Endothelial cell of umbilical vein (primary cell): ENCODE results near the gene SORCS2. TPM values are rescaled to one million over a fixed set of nuclear protein-coding genes. Genes with fewer than 3 reads are reported as not detected.

Source experiments
- BruUV-seq: library from RNA; stranded (reverse); fragments of 400-500 nt; replicated peaks from 2 replicates; lab custom pipeline; 2021; lab: Mats Ljungman, UMichigan
- CTCF ChIA-PET: fragments of 300-600, 350-600 bp; sonication (Branson Sonifier 250); formaldehyde crosslinking; loops from one replicate; lab custom pipeline; 2021; ENCODE audit warnings: antibody characterized with exemption, inconsistent platforms; lab: Charles Lee
- POLR2A ChIA-PET: fragments of 300-600, 350-600 bp; sonication (Branson Sonifier 250); formaldehyde crosslinking; loops from one replicate; lab custom pipeline; 2021; ENCODE audit warnings: antibody characterized with exemption, inconsistent platforms; lab: Charles Lee
- DNase-seq: peaks from one replicate; pipeline ENCODE4 v3.0.0-alpha.2; 2011; ENCODE audit warnings: low read depth, low spot score
- FAIRE-seq: peaks from 2 replicates; lab custom pipeline; 2011; peaks lifted over from hg19 to GRCh38; lab: Jason Lieb, UNC
- H2AFZ ChIP-seq: 2 replicates; pipeline ENCODE4 v1.6.0; 2012; ENCODE audit warnings: low read depth, low read length, control low read depth, inconsistent platforms
- H3K27ac ChIP-seq: 2 replicates; pipeline ENCODE4 v1.5.1; 2011; ENCODE audit warnings: low read depth, mild to moderate bottlenecking, control low read depth, low read length, moderate library complexity; ENCODE audit not compliant: insufficient read depth
- H3K27me3 ChIP-seq, 2 experiments: 2 replicates each; pipeline versions ENCODE4 v1.6.0 to v1.6.1; 2011; ENCODE audit warnings: low read length in 2 of 2, mixed read lengths in 1 of 2; ENCODE audit not compliant: control insufficient read depth in 2 of 2, insufficient read depth in 2 of 2
- H3K36me3 ChIP-seq, 2 experiments: 2 replicates in 1 of 2; 3 replicates in 1 of 2; pipeline ENCODE4 v1.5.1; 2011; ENCODE audit warnings: low read length in 2 of 2, mild to moderate bottlenecking in 1 of 2, moderate library complexity in 1 of 2; ENCODE audit not compliant: control insufficient read depth in 2 of 2, insufficient read depth in 2 of 2; ENCODE audit errors: extremely low read depth in 1 of 2
- H3K4me1 ChIP-seq: 3 replicates; pipeline ENCODE4 v1.5.1; 2011; ENCODE audit warnings: mild to moderate bottlenecking, low read length; ENCODE audit not compliant: control insufficient read depth, insufficient read depth; ENCODE audit errors: extremely low read depth
- H3K4me2 ChIP-seq: 2 replicates; pipeline ENCODE4 v1.6.1; 2011; ENCODE audit warnings: low read length, control low read depth, mixed read lengths; ENCODE audit not compliant: insufficient read depth
- H3K4me3 ChIP-seq, 3 experiments: fragments of 200-600 bp in 1 of 3; sonication (generic), shearing (Covaris generic) in 1 of 3; replicated peaks in 1 of 3; 2 replicates each; pipeline ENCODE4 v1.5.1; 2011 to 2016; ENCODE audit warnings: control low read depth in 3 of 3, low read length in 3 of 3, mild to moderate bottlenecking in 2 of 3, inconsistent platforms in 1 of 3, low read depth in 1 of 3, moderate library complexity in 1 of 3; ENCODE audit not compliant: insufficient read depth in 1 of 3
- H3K79me2 ChIP-seq: 2 replicates; pipeline ENCODE4 v1.6.0; 2012; ENCODE audit warnings: low read length, inconsistent platforms; ENCODE audit not compliant: control insufficient read depth, insufficient read depth
- H3K9ac ChIP-seq: replicated peaks from 2 replicates; pipeline ENCODE3; 2011; ENCODE audit warnings: low read length, control low read depth; ENCODE audit not compliant: insufficient read depth; ENCODE audit errors: extremely low read depth
- H3K9me1 ChIP-seq: replicated peaks from 3 replicates; pipeline ENCODE4 v1.6.0; 2011; ENCODE audit warnings: mild to moderate bottlenecking, low read length; ENCODE audit not compliant: control insufficient read depth, insufficient read depth; ENCODE audit errors: extremely low read depth
- H3K9me3 ChIP-seq: replicated peaks from 2 replicates; pipeline ENCODE4 v1.5.1; 2012; ENCODE audit warnings: low read length, inconsistent platforms; ENCODE audit not compliant: control insufficient read depth, insufficient read depth
- H4K20me1 ChIP-seq: replicated peaks from 2 replicates; pipeline ENCODE3; 2011; ENCODE audit warnings: mild to moderate bottlenecking, low read length; ENCODE audit not compliant: control insufficient read depth, insufficient read depth; ENCODE audit errors: extremely low read depth
- CTCF ChIP-seq, 2 donors: IDR thresholded peaks; 1 replicate in 1 of 2; 2 replicates in 1 of 2; pipeline ENCODE4 v1.5.1; 2011; ENCODE audit warnings: low read length in 2 of 2, mild to moderate bottlenecking in 2 of 2, moderate library complexity in 2 of 2, control low read depth in 1 of 2, inconsistent platforms in 1 of 2, low read depth in 1 of 2; ENCODE audit not compliant: insufficient read depth in 1 of 2; ENCODE audit errors: extremely low read depth in 1 of 2
- EZH2 ChIP-seq: IDR thresholded peaks from 2 replicates; pipeline ENCODE4 v1.6.1; 2012; ENCODE audit warnings: borderline replicate concordance, low read depth, mild to moderate bottlenecking, moderate library complexity, low read length, inconsistent platforms; ENCODE audit not compliant: severe bottlenecking
- JUN ChIP-seq: IDR thresholded peaks from 2 replicates; pipeline ENCODE4 v1.6.1; 2011; ENCODE audit warnings: borderline replicate concordance, low read depth; ENCODE audit not compliant: insufficient read length, insufficient read depth
- MYC ChIP-seq: IDR thresholded peaks from one replicate; pipeline ENCODE4 v1.6.1; 2011; ENCODE audit warnings: mild to moderate bottlenecking, low read depth, low read length
- POLR2A ChIP-seq: IDR thresholded peaks from 2 replicates; pipeline ENCODE4 v1.6.1; 2012; ENCODE audit warnings: low read depth, mild to moderate bottlenecking, control low read depth, low read length
- POLR2AphosphoS5 ChIP-seq: IDR thresholded peaks from 2 replicates; pipeline ENCODE4 v1.6.1; 2012; ENCODE audit warnings: low read depth, mild to moderate bottlenecking, control low read depth, low read length, moderate library complexity; ENCODE audit not compliant: insufficient read depth
- dilution Hi-C: fragments of 300-500 bp; cut with MboI; formaldehyde crosslinking; loops from one replicate; pipeline ENCODE4 v1.15.0; 2019; ENCODE audit warnings: low sequenced_read_pairs; ENCODE audit not compliant: extremely low pct_ligation_motif_present
- intact Hi-C: fragments of 100-400 bp; cut with micrococcal nuclease; formaldehyde crosslinking; loops from one replicate; pipeline ENCODE4 v1.10.0; 2022
- polyA plus RNA-seq, 4 experiments: library from polyadenylated mRNA; depleted of rRNA in 3 of 4; stranded (reverse) in 3 of 4; unstranded in 1 of 4; fragments of >200 nt; gene quantifications; 2 replicates each; pipeline versions ENCODE4 v1.2.1 to v1.2.3, GENCODE V29; 2011 to 2012; ENCODE audit warnings: missing spikeins in 1 of 4
- total RNA-seq: library from RNA; stranded (reverse); gene quantifications from 2 replicates; pipeline ENCODE4 v1.2.3, GENCODE V29; 2021

SORCS2 gene
- total and polyA plus RNA-seq, 2 donors (not counting 3 experiments of a cell fraction or from before 2014, with no cell fraction given) = not detected

- Histone ChIP-seq H3K27ac (no peak overlapping the region), H2AFZ (no peak overlapping the region), H3K9me1 (no peaks in the 10 kb centered on the region), H3K27me3 (no peaks in the 10 kb centered on the region), H4K20me1 (no peaks in the 10 kb centered on the region), H3K9me3 (no peaks in the 10 kb centered on the region), H3K4me1 (no peaks in the 10 kb centered on the region), H3K4me3 (no peak overlapping the region), H3K79me2 (no peaks in the 10 kb centered on the region), H3K4me2 (no peak overlapping the region), H3K36me3 (no peaks in the 10 kb centered on the region), H3K9ac (no peak overlapping the region)
- DNase-seq (no peak), FAIRE-seq (no peak)
- dilution Hi-C loops = no loop called here
- TF ChIP-seq CTCF (IDR thresholded peaks at IDR 0.05; ENCODE audit: extremely low read depth in 1 of 2, insufficient read depth in 1 of 2, low read depth in 1 of 2, low read length in 2 of 2) (no peak), JUN (no peak), MYC (no peak), POLR2A (no peak), POLR2AphosphoS5 (no peak), EZH2 (no peak)
- ChIA-PET POLR2A (no interaction called here), CTCF (no interaction called here)
- intact Hi-C loops = no loop called here
- BruUV-seq = no TSS peak
Measured at GRCh38 chr4:7501873-7502272, 309.5 kb downstream of the SORCS2 start.
